Activated CD4-positive, alpha-beta T cell treated with anti-CD3 and anti-CD28 coated beads for 36 hours (primary cell): ENCODE data around the gene SPHK1. TPM values are rescaled to one million over a fixed set of nuclear protein-coding genes. Genes with fewer than 3 reads are reported as not detected.
A peak's percentile ranks its signal among the peaks of the same experiment; 100 is the strongest.

Experiments used
- ATAC-seq: fragments of 200-7000 bp; cut with Tn5 transposase; one replicate; pipeline ENCODE4 v1.10.0; 2021; ENCODE audit warnings: mild to moderate bottlenecking, moderate library complexity
- CTCF ChIA-PET: fragments of 350-600 bp; sonication (Branson Sonifier 250); formaldehyde crosslinking; loops from one replicate; lab custom pipeline; 2021; ENCODE audit warnings: antibody characterized with exemption; lab: Charles Lee
- POLR2A ChIA-PET: fragments of 350-600 bp; sonication (Branson Sonifier 250); formaldehyde crosslinking; loops from one replicate; lab custom pipeline; 2021; ENCODE audit warnings: antibody characterized with exemption, inconsistent platforms; lab: Charles Lee
- DNase-seq: peaks from one replicate; pipeline ENCODE4 v3.0.0-alpha.2; 2020
- H3K27ac Mint-ChIP-seq: one replicate; pipeline ENCODE4 v1.8.0; 2021; ENCODE audit warnings: mixed read lengths
- H3K27me3 Mint-ChIP-seq: one replicate; pipeline ENCODE4 v1.8.0; 2021; ENCODE audit warnings: mixed read lengths
- H3K36me3 Mint-ChIP-seq: one replicate; pipeline ENCODE4 v1.8.0; 2021; ENCODE audit warnings: low read depth, mixed read lengths
- H3K4me1 Mint-ChIP-seq: one replicate; pipeline ENCODE4 v1.8.0; 2021; ENCODE audit warnings: mixed read lengths
- H3K4me3 Mint-ChIP-seq: one replicate; pipeline ENCODE4 v1.8.0; 2021; ENCODE audit warnings: mild to moderate bottlenecking, moderate library complexity, mixed read lengths
- H3K9me3 Mint-ChIP-seq: one replicate; pipeline ENCODE4 v1.8.0; 2021; ENCODE audit warnings: low read depth, mixed read lengths
- intact Hi-C, 2 experiments: fragments of 100-400 bp; cut with DNase I in 1 of 2; cut with micrococcal nuclease in 1 of 2; formaldehyde crosslinking; loops; one replicate each; pipeline versions ENCODE4 v1.14.2 to v1.15.1; 2022 to 2024; cut with DNase I, micrococcal nuclease
- total RNA-seq, 2 experiments: library from RNA; stranded (reverse); gene quantifications; one replicate each; pipeline ENCODE4 v1.2.3, GENCODE V29; 2021

SPHK1 gene
- total RNA-seq, 2 experiments from 2014 or later: 7.4 to 11.7 TPM

DNA sequence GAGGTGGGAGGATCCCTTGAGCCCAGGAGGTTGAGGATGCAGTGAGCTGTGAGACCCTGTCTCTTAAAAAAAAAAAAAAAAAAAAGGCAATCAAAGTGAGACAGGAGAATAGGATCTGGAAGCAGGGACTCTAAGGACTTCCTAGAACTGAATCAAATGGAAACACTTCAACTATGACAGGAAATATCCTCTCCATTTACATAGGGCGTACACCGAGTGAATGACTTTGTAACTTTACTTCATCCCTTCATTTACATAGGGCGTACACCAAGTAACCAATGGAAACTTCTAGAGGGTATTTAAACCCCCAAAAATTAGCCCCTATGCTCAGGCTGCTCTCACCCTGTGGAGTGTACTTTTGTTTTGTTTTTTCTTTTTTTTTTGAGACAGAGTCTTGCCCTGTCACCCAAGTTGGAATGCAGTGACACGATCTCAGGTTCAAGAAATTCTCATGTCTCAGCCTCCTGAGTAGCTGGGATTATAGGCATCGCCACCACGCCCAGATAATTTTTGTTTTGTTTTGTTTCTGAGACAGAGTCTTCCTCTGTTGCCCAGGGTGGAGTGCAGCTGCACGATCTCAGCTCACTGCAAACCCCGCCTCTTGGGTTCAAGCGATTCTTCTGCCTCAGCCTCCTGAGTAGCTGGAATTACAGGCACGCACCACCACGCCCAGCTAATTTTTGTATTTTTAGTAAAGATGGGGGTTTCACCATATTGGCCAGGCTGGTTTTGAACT lies 21.1 kb upstream of the SPHK1 start:
- no peaks in the 10 kb centered on the region for H3K4me1 Mint-ChIP-seq
- H3K9me3 Mint-ChIP-seq: no peaks in the 10 kb centered on the region
- no peak overlapping the region for H3K4me3 Mint-ChIP-seq
- intact Hi-C loops: no loop called here
- H3K36me3 Mint-ChIP-seq: no peaks in the 10 kb centered on the region
- no peak overlapping the region for H3K27ac Mint-ChIP-seq
- CTCF ChIA-PET: interaction anchor here (0.6 kb wide), 1 partner anchor 183 kb away, joined by 3 read pairs; no protein-coding TSS in a partner anchor
- ATAC-seq: no peak
- no peaks in the 10 kb centered on the region for H3K27me3 Mint-ChIP-seq
- no peak for DNase-seq
- POLR2A ChIA-PET: interaction anchor here (0.6 kb wide), 1 partner anchor 183 kb away, joined by 3 read pairs; no protein-coding TSS in a partner anchor

DNA sequence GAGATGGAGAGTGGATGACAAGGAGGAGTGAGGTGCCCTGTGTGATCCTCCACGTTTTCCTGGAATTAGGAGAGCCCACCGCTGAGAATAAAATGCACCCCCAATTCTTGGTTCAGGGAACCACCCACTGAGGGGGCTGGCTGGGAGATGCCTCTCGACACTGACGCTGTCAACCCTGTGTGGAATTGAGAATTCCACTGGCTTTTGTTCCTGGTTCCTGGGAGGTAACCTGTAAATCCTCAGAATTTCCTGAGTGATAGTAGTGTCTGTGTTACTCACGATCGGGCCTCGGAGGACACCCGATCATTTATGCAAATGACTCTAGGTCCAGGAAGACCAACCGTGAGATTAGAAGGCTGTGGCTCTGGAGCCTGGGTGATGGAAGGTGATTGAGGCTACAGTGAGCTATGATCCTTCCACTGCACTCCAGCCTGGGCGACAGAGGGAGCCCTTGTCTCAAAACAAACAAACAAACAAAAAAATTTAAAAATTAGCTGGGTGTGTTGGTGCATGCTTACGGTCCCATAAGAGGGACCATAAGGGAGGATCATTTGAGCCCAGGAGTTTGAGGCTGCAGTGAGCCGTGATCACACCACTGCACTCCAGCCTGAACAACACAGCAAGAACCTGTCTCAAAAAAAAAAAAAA lies 19.0 kb upstream of the SPHK1 start:
- POLR2A ChIA-PET: interaction anchor here (0.6 kb wide), 1 partner anchor 10 kb away, joined by 3 read pairs; no protein-coding TSS in a partner anchor
- intact Hi-C loops: no loop called here
- Mint-ChIP-seq H3K4me1 (no peaks in the 10 kb centered on the region), H3K27ac (no peak overlapping the region), H3K27me3 (no peaks in the 10 kb centered on the region), H3K36me3 (no peaks in the 10 kb centered on the region), H3K4me3 (no peak overlapping the region), H3K9me3 (no peaks in the 10 kb centered on the region)
- DNase-seq (no peak), ATAC-seq (no peak)
- CTCF ChIA-PET: interaction anchor here (2.2 kb wide), 1 partner anchor 33 kb away, joined by 7 read pairs; no protein-coding TSS in a partner anchor

DNA sequence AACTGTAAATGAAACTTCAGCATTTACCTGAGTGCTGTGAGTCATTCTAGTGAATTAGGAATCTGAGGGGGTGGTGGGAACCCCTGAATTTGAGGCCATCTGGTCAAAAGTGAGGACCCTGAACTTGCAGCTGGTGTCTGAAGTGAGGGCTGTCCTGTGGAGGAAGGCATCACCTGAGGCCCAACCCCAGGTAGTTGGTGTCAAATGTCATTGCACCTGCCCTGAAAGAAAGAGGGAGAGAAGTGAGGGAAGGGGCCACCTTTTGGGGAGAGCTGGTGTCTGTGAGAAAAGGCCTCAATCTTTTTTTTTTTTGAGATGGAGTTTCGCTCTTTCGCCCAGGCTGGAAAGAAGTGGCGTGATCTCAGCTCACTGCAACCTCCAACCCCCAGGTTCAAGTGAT lies 18.2 kb upstream of the SPHK1 start:
- no peaks in the 10 kb centered on the region for H3K36me3 Mint-ChIP-seq
- CTCF ChIA-PET: interaction anchor here (0.5 to 2.2 kb wide), 2 partner anchors 32 to 250 kb away, joined by 3 to 7 read pairs; no protein-coding TSS in a partner anchor
- H3K27ac Mint-ChIP-seq: no peak overlapping the region
- H3K4me1 Mint-ChIP-seq: no peaks in the 10 kb centered on the region
- ATAC-seq (no peak), DNase-seq (no peak)
- POLR2A ChIA-PET: no interaction called here
- intact Hi-C loops: no loop called here
- no peak overlapping the region for H3K4me3 Mint-ChIP-seq
- no peaks in the 10 kb centered on the region for H3K9me3 Mint-ChIP-seq
- H3K27me3 Mint-ChIP-seq: no peaks in the 10 kb centered on the region

DNA sequence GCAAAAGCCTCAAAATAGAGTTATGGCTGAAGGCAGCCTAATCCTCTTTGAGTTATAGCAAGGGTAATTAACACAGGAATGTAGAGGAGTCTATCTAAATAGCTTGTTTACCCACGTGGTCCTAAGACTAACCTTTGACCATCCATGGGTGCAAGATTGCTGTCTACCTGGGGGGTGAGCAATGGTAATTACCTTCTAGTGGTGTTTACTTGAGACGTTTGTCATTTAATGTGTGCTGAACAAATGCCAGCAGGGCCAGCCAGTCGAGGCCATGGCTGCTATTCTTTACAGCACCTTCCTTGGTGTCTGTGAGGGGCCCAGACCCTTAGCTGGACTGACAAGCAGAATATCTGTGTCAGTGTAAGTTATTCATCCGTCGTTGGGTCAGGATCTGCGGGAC lies 16.8 kb upstream of the SPHK1 start:
- no peak overlapping the region for H3K4me3 Mint-ChIP-seq
- H3K4me1 Mint-ChIP-seq: peaks cover 4% of the 10 kb centered on the region
- CTCF ChIA-PET: no interaction called here
- POLR2A ChIA-PET: no interaction called here
- no peaks in the 10 kb centered on the region for H3K36me3 Mint-ChIP-seq
- no peak overlapping the region for H3K27ac Mint-ChIP-seq
- intact Hi-C loops: no loop called here
- DNase-seq (no peak), ATAC-seq (no peak)
- no peaks in the 10 kb centered on the region for H3K9me3 Mint-ChIP-seq
- H3K27me3 Mint-ChIP-seq: no peaks in the 10 kb centered on the region

DNA sequence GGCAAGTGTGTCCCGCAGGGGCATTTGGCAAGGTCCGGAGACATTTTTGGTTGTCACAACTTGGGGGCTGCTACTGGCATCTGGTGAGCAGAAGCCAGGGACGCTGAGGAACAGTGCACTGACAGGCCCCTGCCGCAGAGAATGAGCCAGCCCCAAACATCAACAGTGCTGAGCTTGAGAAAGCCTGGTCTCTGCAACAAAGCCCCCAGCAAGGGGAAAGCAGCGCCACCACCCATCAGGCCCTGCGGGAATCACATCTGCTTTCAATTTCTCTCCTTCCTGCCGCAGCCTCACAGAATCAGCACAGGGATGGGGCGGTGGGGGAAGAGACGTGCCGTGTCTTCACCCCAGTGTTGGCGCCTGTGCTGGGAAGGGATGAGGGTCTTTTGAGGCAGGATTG lies 15.9 kb upstream of the SPHK1 start:
- Mint-ChIP-seq H3K27me3 (no peaks in the 10 kb centered on the region), H3K4me3 (no peak overlapping the region), H3K36me3 (no peaks in the 10 kb centered on the region), H3K9me3 (no peaks in the 10 kb centered on the region), H3K4me1 (peaks cover 4% of the 10 kb centered on the region), H3K27ac (no peak overlapping the region)
- ATAC-seq: no peak
- intact Hi-C loops: no loop called here
- DNase-seq: no peak
- CTCF ChIA-PET: interaction anchor here (2.7 kb wide), 1 partner anchor 30 kb away, joined by 12 read pairs; no protein-coding TSS in a partner anchor
- POLR2A ChIA-PET: no interaction called here

DNA sequence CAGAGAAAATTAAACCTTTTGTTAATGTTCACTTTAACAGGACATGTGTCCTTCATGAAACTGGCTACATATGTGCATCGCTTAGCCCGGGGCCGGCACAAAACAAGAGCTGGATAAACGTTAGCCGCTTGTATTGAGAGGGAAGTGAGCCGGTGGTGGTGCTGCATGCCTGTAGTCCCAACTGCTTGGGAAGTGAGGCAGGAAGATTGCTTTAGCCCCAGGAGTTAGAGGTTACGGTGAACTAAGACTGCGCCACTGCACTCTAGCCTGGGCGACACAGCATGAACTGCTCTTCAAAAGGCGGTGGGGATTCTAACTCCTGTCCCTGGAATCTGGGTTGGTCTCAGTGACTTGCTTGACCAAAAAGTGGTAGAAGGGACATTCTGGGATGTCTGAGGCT lies 15.0 kb upstream of the SPHK1 start:
- Mint-ChIP-seq H3K9me3 (no peaks in the 10 kb centered on the region), H3K4me1 (peaks cover 4% of the 10 kb centered on the region), H3K36me3 (no peaks in the 10 kb centered on the region), H3K27me3 (no peaks in the 10 kb centered on the region), H3K27ac (no peak overlapping the region), H3K4me3 (no peak overlapping the region)
- ChIA-PET POLR2A (no interaction called here), CTCF (interaction anchor here (0.7 to 2.7 kb wide), 2 partner anchors 29 to 355 kb away, joined by 4 to 12 read pairs; no protein-coding TSS in a partner anchor)
- intact Hi-C loops: no loop called here
- ATAC-seq (no peak), DNase-seq (no peak)

DNA sequence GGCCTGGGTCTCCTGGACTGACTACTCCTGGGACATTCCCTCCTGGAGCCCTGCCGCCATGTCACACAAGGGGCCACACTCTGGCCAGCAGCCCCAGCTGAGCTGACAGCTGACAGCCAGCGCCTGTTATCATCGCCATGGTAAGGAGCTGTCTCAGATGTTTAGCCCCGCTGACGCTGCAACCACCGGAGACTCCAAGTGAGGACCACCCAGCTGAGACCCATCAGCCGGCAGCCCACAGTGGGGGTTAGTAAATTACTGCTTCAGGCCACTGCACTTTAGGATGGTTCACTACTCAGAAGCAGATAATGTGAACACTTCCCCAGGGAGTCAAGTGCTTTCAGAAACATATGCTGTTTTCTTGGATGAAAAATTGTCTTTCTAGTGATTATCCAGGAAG lies 14.6 kb upstream of the SPHK1 start:
- no peaks in the 10 kb centered on the region for H3K9me3 Mint-ChIP-seq
- H3K36me3 Mint-ChIP-seq: no peaks in the 10 kb centered on the region
- peaks cover 4% of the 10 kb centered on the region for H3K4me1 Mint-ChIP-seq
- POLR2A ChIA-PET: no interaction called here
- ATAC-seq: no peak
- intact Hi-C loops: no loop called here
- no peaks in the 10 kb centered on the region for H3K27me3 Mint-ChIP-seq
- CTCF ChIA-PET: interaction anchor here (0.7 to 2.7 kb wide), 3 partner anchors 29 to 355 kb away, joined by 3 to 12 read pairs (median 4); no protein-coding TSS in a partner anchor
- no peak for DNase-seq
- H3K27ac Mint-ChIP-seq: no peak overlapping the region
- H3K4me3 Mint-ChIP-seq: no peak overlapping the region

DNA sequence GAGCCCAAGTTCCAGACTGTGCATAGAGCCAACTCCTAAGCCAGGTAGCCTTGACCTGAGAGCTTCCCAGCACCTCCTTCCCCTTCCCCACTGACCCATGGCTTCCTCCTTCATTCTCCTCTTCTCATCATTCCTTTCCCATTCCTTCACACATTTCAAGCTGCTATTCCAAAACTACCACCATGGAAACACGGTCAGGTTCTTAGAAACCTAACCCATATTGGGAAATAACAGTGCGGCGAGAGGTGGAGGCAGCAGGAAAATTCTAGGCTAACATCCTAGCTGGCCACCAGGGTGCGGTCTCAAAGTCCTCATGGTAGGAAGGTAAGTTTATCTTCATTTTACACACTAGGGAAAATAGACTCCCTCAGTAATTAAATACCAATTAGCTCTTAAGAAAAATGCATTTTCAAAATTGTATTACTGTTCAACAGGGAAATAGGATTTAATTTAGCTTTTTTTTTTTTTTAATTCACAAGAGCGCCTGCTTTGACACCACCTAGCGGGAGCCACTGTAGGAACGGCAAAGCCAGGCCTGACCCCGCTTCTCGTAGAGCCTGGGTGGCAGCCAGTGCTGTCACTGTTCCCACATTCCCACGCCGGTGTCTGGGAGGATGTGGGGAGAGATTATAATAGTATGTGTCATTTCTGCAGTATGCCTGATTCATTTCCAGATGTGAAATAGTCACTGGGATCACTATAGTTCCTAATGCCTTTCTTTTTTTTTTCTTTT lies 14.0 kb upstream of the SPHK1 start:
- DNase-seq (peak; percentile 35), ATAC-seq (no peak)
- ChIA-PET POLR2A (interaction anchor here (0.8 kb wide), 1 partner anchor 17 kb away, joined by 5 read pairs; no protein-coding TSS in a partner anchor), CTCF (interaction anchor here (0.5 to 2.7 kb wide), 7 partner anchors 8 to 356 kb away, joined by 3 to 12 read pairs (median 3); partner anchors contain the start of gene QRICH2)
- H3K9me3 Mint-ChIP-seq: no peaks in the 10 kb centered on the region
- intact Hi-C loops: no loop called here
- peaks cover 4% of the 10 kb centered on the region for H3K4me1 Mint-ChIP-seq
- H3K4me3 Mint-ChIP-seq: no peak overlapping the region
- H3K27ac Mint-ChIP-seq: no peak overlapping the region
- H3K27me3 Mint-ChIP-seq: no peaks in the 10 kb centered on the region
- no peaks in the 10 kb centered on the region for H3K36me3 Mint-ChIP-seq

DNA sequence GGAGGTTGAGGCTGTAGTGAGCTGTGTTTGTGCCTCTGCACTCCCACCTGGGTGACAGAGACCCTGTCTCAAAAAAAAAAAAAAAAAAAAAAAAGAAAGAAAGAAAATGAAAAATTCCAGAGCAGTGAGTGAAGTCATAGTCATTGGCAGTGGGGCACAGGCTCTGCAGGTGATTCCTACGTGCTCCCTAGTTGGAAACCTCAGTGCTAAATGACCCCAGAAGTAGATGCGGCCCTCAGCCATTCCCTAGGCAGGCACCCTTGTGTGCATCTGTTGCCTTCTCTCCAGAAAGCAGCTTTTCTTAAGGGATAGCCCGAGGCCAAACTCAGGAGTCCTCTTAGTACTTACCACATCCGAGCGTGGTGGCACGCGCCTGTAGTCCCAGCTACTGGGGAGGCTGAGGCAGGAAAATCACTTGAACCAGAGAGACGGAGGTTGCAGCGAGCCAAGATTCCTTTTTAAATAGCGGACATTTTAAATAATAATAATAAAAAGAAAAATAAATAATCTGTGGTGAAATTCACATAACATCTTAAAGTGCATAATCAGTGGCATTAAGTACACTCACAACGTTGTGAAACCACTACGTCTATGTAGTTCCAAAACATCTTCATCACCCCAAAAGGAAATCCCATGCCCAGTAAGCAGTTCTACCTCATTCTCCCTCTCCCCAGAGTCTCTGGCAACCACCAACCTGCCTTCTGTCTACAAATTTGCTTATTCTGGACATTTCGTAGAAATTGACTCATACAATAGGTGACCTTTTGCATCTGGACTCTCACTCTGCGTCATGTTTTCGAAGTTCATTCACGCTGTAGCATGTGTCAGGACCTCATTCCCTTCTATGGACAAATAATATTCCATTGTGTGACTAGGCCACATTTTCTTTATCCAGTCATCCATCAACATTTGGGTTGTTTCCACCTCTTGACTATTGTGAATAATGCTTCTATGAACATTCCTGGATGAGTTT lies 12.5 kb upstream of the SPHK1 start:
- POLR2A ChIA-PET: interaction anchor here (1.0 kb wide), 1 partner anchor 13 kb away, joined by 3 read pairs; the partner anchor contains the start of gene SPHK1
- Mint-ChIP-seq H3K4me1 (peaks cover 4% of the 10 kb centered on the region), H3K4me3 (no peak overlapping the region), H3K27me3 (no peaks in the 10 kb centered on the region), H3K27ac (no peak overlapping the region), H3K36me3 (no peaks in the 10 kb centered on the region), H3K9me3 (no peaks in the 10 kb centered on the region)
- intact Hi-C loops: no loop called here
- CTCF ChIA-PET: no interaction called here
- no peak for DNase-seq
- peak; percentile 70 for ATAC-seq

DNA sequence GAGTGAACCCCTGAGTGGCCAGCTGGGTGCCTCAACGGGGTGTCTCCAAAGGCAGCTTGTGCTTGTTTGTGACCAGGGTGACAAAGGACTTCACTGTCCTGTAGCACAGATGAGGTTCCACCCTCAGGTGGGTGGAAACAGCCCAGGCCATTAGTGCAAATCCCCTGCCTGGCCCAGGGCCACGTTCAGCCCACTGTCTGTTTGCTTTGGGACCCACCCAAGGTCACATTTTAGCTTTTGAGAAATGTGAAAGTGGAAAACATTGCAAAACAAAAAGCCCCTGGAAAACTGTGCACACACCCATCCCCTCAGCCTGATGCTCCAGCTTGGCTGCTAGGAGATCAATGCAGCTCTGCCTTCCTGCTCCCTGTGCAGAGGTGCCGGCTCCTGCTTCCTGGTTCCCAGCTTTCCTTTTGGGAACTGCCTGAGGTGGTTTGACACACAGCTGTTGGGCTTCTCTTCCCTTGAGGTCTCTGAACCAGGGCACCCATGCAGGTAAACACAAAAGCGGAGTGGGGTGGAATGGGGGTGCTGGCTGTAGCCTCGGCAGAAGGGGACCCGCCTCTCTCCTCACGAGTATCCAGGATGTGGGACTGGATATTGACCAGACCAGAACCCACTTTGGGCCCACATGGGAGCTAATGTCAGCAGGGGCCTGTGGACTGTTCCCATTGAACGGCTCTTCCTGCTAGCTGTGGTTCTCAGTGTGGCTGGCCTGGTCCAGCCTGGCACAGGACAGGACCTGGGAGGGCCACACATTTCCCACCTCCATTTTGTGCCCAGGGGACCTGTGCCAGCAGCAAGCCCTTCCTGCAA lies 7.9 kb upstream of the SPHK1 start:
- no peak overlapping the region for H3K4me3 Mint-ChIP-seq
- ChIA-PET POLR2A (no interaction called here), CTCF (interaction anchor here (1.0 to 1.3 kb wide), 4 partner anchors 9 to 89 kb away, joined by 3 to 6 read pairs (median 3); no protein-coding TSS in a partner anchor)
- intact Hi-C loops: no loop called here
- no peak for DNase-seq
- no peak overlapping the region for H3K27ac Mint-ChIP-seq
- H3K9me3 Mint-ChIP-seq: no peaks in the 10 kb centered on the region
- H3K36me3 Mint-ChIP-seq: no peaks in the 10 kb centered on the region
- H3K27me3 Mint-ChIP-seq: no peaks in the 10 kb centered on the region
- no peak for ATAC-seq
- peaks cover 4% of the 10 kb centered on the region for H3K4me1 Mint-ChIP-seq
